PC-9 (cell line): Measurements from ENCODE around the gene FAM20C.

ENCODE experiments used
- EZH2 ChIP-seq: fragments of 200-600 bp; sonication (generic); IDR thresholded peaks from 2 replicates; pipeline ENCODE4 v1.8.0; 2017; ENCODE audit warnings: antibody characterized with exemption, low read depth
- TF ChIP-seq, protein P1 (sequence below): fragments of 200-600 bp; sonication (generic); conservative IDR thresholded peaks from 2 replicates; pipeline ENCODE4 v1.6.1; 2017; ENCODE audit warnings: mixed run types, antibody characterized with exemption, mild to moderate bottlenecking, moderate library complexity

DNA sequence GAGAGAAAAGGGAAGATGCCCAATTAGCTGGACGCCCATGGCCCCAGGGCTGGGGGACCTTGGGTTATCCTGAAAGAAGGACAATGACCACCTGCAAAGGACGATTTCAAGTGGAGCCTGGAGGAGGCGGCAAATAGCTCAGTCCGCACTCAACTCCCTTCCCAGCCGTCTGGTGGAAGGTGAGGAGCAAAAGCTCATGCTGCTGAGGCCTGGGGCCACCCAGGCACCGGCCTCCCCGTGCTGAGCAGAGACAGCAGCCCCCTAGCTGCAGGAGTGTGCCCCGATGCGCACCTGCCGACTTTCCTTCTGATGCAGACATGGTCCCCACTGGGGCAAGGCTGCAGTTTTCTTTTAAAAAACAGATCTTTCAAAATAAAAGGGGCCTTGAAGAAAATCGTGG is 7.9 kb downstream of the FAM20C start:
- TF ChIP-seq, protein P1, sequence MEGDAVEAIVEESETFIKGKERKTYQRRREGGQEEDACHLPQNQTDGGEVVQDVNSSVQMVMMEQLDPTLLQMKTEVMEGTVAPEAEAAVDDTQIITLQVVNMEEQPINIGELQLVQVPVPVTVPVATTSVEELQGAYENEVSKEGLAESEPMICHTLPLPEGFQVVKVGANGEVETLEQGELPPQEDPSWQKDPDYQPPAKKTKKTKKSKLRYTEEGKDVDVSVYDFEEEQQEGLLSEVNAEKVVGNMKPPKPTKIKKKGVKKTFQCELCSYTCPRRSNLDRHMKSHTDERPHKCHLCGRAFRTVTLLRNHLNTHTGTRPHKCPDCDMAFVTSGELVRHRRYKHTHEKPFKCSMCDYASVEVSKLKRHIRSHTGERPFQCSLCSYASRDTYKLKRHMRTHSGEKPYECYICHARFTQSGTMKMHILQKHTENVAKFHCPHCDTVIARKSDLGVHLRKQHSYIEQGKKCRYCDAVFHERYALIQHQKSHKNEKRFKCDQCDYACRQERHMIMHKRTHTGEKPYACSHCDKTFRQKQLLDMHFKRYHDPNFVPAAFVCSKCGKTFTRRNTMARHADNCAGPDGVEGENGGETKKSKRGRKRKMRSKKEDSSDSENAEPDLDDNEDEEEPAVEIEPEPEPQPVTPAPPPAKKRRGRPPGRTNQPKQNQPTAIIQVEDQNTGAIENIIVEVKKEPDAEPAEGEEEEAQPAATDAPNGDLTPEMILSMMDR: no peak
- TF ChIP-seq EZH2: no peak
